ENCODE data around the gene EPX.

- no peak for TF ChIP-seq ZNF747 (tag by site-specific recombination; IDR thresholded peaks at IDR 0.05)
- no peak for TF ChIP-seq ZNF549 (tag by site-specific recombination; IDR thresholded peaks at IDR 0.05)
- TF ChIP-seq YY1 (tag by site-specific recombination; IDR thresholded peaks at IDR 0.05), result no peak
- TF ChIP-seq, protein P1, sequence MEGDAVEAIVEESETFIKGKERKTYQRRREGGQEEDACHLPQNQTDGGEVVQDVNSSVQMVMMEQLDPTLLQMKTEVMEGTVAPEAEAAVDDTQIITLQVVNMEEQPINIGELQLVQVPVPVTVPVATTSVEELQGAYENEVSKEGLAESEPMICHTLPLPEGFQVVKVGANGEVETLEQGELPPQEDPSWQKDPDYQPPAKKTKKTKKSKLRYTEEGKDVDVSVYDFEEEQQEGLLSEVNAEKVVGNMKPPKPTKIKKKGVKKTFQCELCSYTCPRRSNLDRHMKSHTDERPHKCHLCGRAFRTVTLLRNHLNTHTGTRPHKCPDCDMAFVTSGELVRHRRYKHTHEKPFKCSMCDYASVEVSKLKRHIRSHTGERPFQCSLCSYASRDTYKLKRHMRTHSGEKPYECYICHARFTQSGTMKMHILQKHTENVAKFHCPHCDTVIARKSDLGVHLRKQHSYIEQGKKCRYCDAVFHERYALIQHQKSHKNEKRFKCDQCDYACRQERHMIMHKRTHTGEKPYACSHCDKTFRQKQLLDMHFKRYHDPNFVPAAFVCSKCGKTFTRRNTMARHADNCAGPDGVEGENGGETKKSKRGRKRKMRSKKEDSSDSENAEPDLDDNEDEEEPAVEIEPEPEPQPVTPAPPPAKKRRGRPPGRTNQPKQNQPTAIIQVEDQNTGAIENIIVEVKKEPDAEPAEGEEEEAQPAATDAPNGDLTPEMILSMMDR (tag by site-specific recombination; IDR thresholded peaks at IDR 0.05), result no peak
- no peak for TF ChIP-seq KLF1 (tag by site-specific recombination; IDR thresholded peaks at IDR 0.05)
- no peak for TF ChIP-seq REST (tag by site-specific recombination; IDR thresholded peaks at IDR 0.05)
- TF ChIP-seq ZNF214 (tag by site-specific recombination; IDR thresholded peaks at IDR 0.05; ENCODE audit: borderline replicate concordance), result no peak
- TF ChIP-seq ZNF777 (tag by site-specific recombination; IDR thresholded peaks at IDR 0.05; ENCODE audit: borderline replicate concordance), result no peak
- no peak for TF ChIP-seq ZBTB21 (tag by site-specific recombination; IDR thresholded peaks at IDR 0.05)
- no peak for TF ChIP-seq SETDB1 (IDR thresholded peaks at IDR 0.05; ENCODE audit: insufficient read length, low read length)
- TF ChIP-seq, protein P2, sequence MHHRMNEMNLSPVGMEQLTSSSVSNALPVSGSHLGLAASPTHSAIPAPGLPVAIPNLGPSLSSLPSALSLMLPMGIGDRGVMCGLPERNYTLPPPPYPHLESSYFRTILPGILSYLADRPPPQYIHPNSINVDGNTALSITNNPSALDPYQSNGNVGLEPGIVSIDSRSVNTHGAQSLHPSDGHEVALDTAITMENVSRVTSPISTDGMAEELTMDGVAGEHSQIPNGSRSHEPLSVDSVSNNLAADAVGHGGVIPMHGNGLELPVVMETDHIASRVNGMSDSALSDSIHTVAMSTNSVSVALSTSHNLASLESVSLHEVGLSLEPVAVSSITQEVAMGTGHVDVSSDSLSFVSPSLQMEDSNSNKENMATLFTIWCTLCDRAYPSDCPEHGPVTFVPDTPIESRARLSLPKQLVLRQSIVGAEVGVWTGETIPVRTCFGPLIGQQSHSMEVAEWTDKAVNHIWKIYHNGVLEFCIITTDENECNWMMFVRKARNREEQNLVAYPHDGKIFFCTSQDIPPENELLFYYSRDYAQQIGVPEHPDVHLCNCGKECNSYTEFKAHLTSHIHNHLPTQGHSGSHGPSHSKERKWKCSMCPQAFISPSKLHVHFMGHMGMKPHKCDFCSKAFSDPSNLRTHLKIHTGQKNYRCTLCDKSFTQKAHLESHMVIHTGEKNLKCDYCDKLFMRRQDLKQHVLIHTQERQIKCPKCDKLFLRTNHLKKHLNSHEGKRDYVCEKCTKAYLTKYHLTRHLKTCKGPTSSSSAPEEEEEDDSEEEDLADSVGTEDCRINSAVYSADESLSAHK (tag by site-specific recombination; IDR thresholded peaks at IDR 0.05), result no peak
- no peak for TF ChIP-seq ZNF830 (tag by site-specific recombination; IDR thresholded peaks at IDR 0.05; ENCODE audit: low read depth)
- no peak for TF ChIP-seq ZBTB7A (tag by site-specific recombination; IDR thresholded peaks at IDR 0.05; ENCODE audit: low read depth)
These were observed 44.5 kb upstream of the EPX start, which contains the start of gene OR4D1 for GRCh38 chr17:58147930-58148434.
